Smooth muscle cell (in vitro differentiated cells): Measurements from ENCODE around the gene PEDS1. TPM values are rescaled to one million over a fixed set of nuclear protein-coding genes. Genes with fewer than 3 reads are reported as not detected.
A peak's percentile ranks its signal among the peaks of the same experiment; 100 is the strongest.

Source experiments
- DNase-seq: peaks from one replicate; lab custom pipeline; 2025; ENCODE audit not compliant: unreplicated experiment; lab: John Stamatoyannopoulos, UW
- H2AFZ ChIP-seq: fragments of 200-600 bp; sonication (generic); 2 replicates; pipeline ENCODE4 v1.6.0; 2016; ENCODE audit warnings: antibody characterized with exemption, low read depth, mild to moderate bottlenecking
- H3F3A ChIP-seq: fragments of 200-600 bp; sonication (generic); 2 replicates; pipeline ENCODE4 v1.6.0; 2017; ENCODE audit warnings: antibody characterized with exemption, low read depth
- H3K27ac ChIP-seq: fragments of 200-600 bp; sonication (generic); 2 replicates; pipeline ENCODE4 v1.5.1; 2016; ENCODE audit warnings: low read depth, mild to moderate bottlenecking
- H3K27me3 ChIP-seq: fragments of 200-600 bp; sonication (generic); 2 replicates; pipeline ENCODE4 v1.6.1; 2016; ENCODE audit warnings: low read depth, mild to moderate bottlenecking
- H3K36me3 ChIP-seq: fragments of 200-600 bp; sonication (generic); 2 replicates; pipeline ENCODE4 v1.5.1; 2016; ENCODE audit warnings: low read depth
- H3K4me1 ChIP-seq: fragments of 200-600 bp; sonication (generic); 2 replicates; pipeline ENCODE4 v1.5.1; 2016; ENCODE audit warnings: low read depth
- H3K4me2 ChIP-seq: fragments of 200-600 bp; sonication (generic); 2 replicates; pipeline ENCODE4 v1.6.0; 2016; ENCODE audit warnings: mild to moderate bottlenecking
- H3K4me3 ChIP-seq: fragments of 200-600 bp; sonication (generic); 2 replicates; pipeline ENCODE4 v1.5.1; 2016; ENCODE audit warnings: mild to moderate bottlenecking
- H3K79me2 ChIP-seq: fragments of 200-600 bp; sonication (generic); 2 replicates; pipeline ENCODE4 v1.6.0; 2016; ENCODE audit warnings: low read depth, mild to moderate bottlenecking
- H3K9ac ChIP-seq: fragments of 200-600 bp; sonication (generic); 2 replicates; pipeline ENCODE4 v1.6.0; 2016; ENCODE audit warnings: low read depth
- H3K9me3 ChIP-seq: fragments of 200-600 bp; sonication (generic); replicated peaks from 2 replicates; pipeline ENCODE4 v1.5.1; 2016; ENCODE audit warnings: low read depth
- H4K20me1 ChIP-seq: fragments of 200-600 bp; sonication (generic); 2 replicates; pipeline ENCODE4 v1.6.0; 2016; ENCODE audit warnings: low read depth
- CTCF ChIP-seq: fragments of 200-600 bp; sonication (generic); IDR thresholded peaks from 2 replicates; pipeline ENCODE4 v1.5.1; 2017; ENCODE audit warnings: borderline replicate concordance, mild to moderate bottlenecking, antibody characterized with exemption; ENCODE audit not compliant: insufficient read depth, poor library complexity, severe bottlenecking
- WGBS: methylation state at CpG from one replicate; pipeline ENCODE4 v1.1.7; 2016; ENCODE audit warnings: low lambda C conversion rate; 5-methylcytosine and 5-hydroxymethylcytosine counted together
- polyA plus RNA-seq: library from polyadenylated mRNA; unstranded; fragments of >200 nt; fragmentation: Nextera tagmentation; extraction: Ambion mirVana; gene quantifications from 2 replicates; pipeline ENCODE4 v1.2.1, GENCODE V29; 2016
- total RNA-seq: library from RNA; depleted of rRNA; stranded (reverse); fragments of >200 nt; gene quantifications from 2 replicates; pipeline ENCODE4 v1.2.3, GENCODE V29; 2014

PEDS1 gene
- total and polyA plus RNA-seq, 2 experiments from 2014 or later = 45.8 to 47.4 TPM

DNA sequence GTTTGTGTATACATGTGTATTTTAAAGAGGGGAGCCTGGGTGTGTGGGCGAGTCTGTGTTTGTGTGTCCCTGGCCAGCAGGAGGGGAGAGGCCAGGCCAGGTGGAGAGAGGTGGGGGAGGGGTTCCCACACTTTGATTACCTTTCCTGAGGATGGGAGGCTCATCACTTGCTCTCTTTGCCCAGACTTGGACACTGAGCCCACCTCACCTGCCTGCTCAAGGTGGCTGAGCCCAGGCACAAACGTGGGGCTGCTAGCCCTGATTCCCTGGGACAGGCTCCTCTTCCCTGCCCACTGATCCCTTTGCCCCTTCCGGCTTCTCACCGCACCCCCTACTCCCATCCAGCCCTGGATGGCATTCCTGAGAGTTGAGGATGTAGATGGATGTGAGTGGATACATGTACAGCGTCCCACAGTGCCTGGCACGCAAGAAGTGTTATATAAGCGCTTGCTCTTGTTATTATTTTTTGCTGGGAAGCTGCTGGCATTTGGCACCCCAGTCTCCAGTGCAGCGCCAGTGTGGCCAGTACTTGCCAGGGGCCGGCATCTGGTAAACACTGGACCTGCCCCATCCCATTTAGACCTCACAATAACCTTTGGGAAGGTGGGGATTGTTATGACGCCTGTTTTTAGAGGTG, 39.8 kb upstream of the PEDS1 start:
- no peak for TF ChIP-seq CTCF
- Histone ChIP-seq H3K27me3 (no peaks in the 10 kb centered on the region), H3F3A (peaks cover 17% of the 10 kb centered on the region), H3K27ac (peak overlapping the region; percentile 100), H3K9ac (peak overlapping the region; percentile 99), H3K79me2 (peaks cover 31% of the 10 kb centered on the region), H3K36me3 (no peaks in the 10 kb centered on the region), H2AFZ (no peak overlapping the region), H4K20me1 (peaks cover 44% of the 10 kb centered on the region), H3K4me1 (peaks cover 24% of the 10 kb centered on the region), H3K9me3 (no peaks in the 10 kb centered on the region), H3K4me2 (peak overlapping the region; percentile 98), H3K4me3 (peak overlapping the region; percentile 95)
- 63% methylated on average over 10 of the region's 10 CpGs for WGBS
- no peak for DNase-seq

DNA sequence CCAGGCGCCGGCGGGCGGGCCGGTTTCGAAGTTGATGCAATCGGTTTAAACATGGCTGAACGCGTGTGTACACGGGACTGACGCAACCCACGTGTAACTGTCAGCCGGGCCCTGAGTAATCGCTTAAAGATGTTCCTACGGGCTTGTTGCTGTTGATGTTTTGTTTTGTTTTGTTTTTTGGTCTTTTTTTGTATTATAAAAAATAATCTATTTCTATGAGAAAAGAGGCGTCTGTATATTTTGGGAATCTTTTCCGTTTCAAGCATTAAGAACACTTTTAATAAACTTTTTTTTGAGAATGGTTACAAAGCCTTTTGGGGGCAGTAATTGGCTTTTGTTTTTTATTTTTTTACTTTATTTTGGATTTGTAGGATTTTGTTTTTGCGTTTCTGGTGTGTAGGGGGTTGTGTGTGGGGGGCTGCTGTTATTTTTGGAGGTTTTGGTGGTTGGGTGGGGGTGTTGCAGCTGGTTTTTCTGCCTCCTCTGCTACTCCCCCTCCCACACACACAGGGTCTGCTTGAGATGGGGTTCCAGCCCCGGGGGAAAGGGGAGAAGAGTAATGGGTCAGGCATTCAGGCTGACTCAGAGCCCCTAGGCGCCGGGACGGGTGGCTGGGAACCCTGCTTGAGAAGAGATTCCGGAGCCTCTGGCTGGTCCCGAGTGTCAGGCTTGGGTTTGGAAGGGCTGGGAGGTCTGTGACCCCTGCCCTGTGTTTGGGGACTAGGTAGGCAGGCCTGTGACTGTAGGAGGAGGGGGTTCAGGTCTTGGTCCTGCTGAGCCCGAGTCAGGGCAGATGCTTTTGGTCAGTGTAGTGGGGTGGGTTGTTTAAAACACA, 39.1 kb upstream of the PEDS1 start:
- 2% methylated on average over 25 of the region's 25 CpGs for WGBS
- peak overlapping the region; percentile 99 for H3K9ac ChIP-seq
- H3K27me3 ChIP-seq = no peaks in the 10 kb centered on the region
- no peak for DNase-seq
- H3K79me2 ChIP-seq = peaks cover 31% of the 10 kb centered on the region
- peaks cover 44% of the 10 kb centered on the region for H4K20me1 ChIP-seq
- peak overlapping the region; percentile 100 for H3K27ac ChIP-seq
- TF ChIP-seq CTCF = no peak
- H3K4me2 ChIP-seq = peak overlapping the region; percentile 98
- H3K4me3 ChIP-seq = peak overlapping the region; percentile 95
- no peaks in the 10 kb centered on the region for H3K9me3 ChIP-seq
- H3F3A ChIP-seq = peaks cover 23% of the 10 kb centered on the region
- H2AFZ ChIP-seq = no peak overlapping the region
- no peaks in the 10 kb centered on the region for H3K36me3 ChIP-seq
- H3K4me1 ChIP-seq = peaks cover 24% of the 10 kb centered on the region

GRCh38 chr20:50191544-50192363, 38.2 kb upstream of the PEDS1 start:
- Histone ChIP-seq H3K27ac (peak overlapping the region; percentile 100), H3K9ac (peak overlapping the region; percentile 99), H2AFZ (no peak overlapping the region), H3K4me3 (peak overlapping the region; percentile 95), H3K79me2 (peaks cover 31% of the 10 kb centered on the region), H3K4me1 (peaks cover 24% of the 10 kb centered on the region), H3K9me3 (no peaks in the 10 kb centered on the region), H3K4me2 (peak overlapping the region; percentile 98), H3K27me3 (no peaks in the 10 kb centered on the region), H3K36me3 (no peaks in the 10 kb centered on the region), H4K20me1 (peaks cover 44% of the 10 kb centered on the region), H3F3A (peaks cover 23% of the 10 kb centered on the region)
- WGBS = under 1% methylated on average over 65 of the region's 96 CpGs
- TF ChIP-seq CTCF = peak; percentile 41
- no peak for DNase-seq
